Measurements from ENCODE around the gene RBM6.
"Not testable (repeated sequence)": the region's sequence is repeated elsewhere in the genome, so short reads cannot be mapped to it uniquely, and the experiment has no call there.

RBM6 gene, protein sequence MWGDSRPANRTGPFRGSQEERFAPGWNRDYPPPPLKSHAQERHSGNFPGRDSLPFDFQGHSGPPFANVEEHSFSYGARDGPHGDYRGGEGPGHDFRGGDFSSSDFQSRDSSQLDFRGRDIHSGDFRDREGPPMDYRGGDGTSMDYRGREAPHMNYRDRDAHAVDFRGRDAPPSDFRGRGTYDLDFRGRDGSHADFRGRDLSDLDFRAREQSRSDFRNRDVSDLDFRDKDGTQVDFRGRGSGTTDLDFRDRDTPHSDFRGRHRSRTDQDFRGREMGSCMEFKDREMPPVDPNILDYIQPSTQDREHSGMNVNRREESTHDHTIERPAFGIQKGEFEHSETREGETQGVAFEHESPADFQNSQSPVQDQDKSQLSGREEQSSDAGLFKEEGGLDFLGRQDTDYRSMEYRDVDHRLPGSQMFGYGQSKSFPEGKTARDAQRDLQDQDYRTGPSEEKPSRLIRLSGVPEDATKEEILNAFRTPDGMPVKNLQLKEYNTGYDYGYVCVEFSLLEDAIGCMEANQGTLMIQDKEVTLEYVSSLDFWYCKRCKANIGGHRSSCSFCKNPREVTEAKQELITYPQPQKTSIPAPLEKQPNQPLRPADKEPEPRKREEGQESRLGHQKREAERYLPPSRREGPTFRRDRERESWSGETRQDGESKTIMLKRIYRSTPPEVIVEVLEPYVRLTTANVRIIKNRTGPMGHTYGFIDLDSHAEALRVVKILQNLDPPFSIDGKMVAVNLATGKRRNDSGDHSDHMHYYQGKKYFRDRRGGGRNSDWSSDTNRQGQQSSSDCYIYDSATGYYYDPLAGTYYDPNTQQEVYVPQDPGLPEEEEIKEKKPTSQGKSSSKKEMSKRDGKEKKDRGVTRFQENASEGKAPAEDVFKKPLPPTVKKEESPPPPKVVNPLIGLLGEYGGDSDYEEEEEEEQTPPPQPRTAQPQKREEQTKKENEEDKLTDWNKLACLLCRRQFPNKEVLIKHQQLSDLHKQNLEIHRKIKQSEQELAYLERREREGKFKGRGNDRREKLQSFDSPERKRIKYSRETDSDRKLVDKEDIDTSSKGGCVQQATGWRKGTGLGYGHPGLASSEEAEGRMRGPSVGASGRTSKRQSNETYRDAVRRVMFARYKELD
- long read RNA-seq, donor 1, partial matches to known transcripts = 163 of 166 reads
- long read RNA-seq, donor 1, other reads (novel, unspliced or antisense) = 0 of 166 reads
- long read RNA-seq, donor 2, partial matches to known transcripts = 6 of 7 reads
- long read RNA-seq, donor 2, other reads (novel, unspliced or antisense) = 0 of 7 reads
- long read RNA-seq, donor 3, partial matches to known transcripts = 79 of 85 reads
- long read RNA-seq, donor 3, other reads (novel, unspliced or antisense) = 0 of 85 reads
- long read RNA-seq, donor 4, transcript RBM6-220 (2 exons, 581 nt) = major isoform, 7 of 134 reads
- long read RNA-seq, donor 4, partial matches to known transcripts = 126 of 134 reads
- long read RNA-seq, donor 4, other reads (novel, unspliced or antisense) = 0 of 134 reads
- long read RNA-seq, donor 5, partial matches to known transcripts = 85 of 95 reads
- long read RNA-seq, donor 5, other reads (novel, unspliced or antisense) = 5 of 95 reads
- long read RNA-seq, donor 6, partial matches to known transcripts = 31 of 31 reads
- long read RNA-seq, donor 6, other reads (novel, unspliced or antisense) = 0 of 31 reads
- long read RNA-seq, donor 7, partial matches to known transcripts = 87 of 91 reads
- long read RNA-seq, donor 7, other reads (novel, unspliced or antisense) = 0 of 91 reads
- long read RNA-seq, donor 8, partial matches to known transcripts = 100 of 103 reads
- long read RNA-seq, donor 8, other reads (novel, unspliced or antisense) = 0 of 103 reads

DNA sequence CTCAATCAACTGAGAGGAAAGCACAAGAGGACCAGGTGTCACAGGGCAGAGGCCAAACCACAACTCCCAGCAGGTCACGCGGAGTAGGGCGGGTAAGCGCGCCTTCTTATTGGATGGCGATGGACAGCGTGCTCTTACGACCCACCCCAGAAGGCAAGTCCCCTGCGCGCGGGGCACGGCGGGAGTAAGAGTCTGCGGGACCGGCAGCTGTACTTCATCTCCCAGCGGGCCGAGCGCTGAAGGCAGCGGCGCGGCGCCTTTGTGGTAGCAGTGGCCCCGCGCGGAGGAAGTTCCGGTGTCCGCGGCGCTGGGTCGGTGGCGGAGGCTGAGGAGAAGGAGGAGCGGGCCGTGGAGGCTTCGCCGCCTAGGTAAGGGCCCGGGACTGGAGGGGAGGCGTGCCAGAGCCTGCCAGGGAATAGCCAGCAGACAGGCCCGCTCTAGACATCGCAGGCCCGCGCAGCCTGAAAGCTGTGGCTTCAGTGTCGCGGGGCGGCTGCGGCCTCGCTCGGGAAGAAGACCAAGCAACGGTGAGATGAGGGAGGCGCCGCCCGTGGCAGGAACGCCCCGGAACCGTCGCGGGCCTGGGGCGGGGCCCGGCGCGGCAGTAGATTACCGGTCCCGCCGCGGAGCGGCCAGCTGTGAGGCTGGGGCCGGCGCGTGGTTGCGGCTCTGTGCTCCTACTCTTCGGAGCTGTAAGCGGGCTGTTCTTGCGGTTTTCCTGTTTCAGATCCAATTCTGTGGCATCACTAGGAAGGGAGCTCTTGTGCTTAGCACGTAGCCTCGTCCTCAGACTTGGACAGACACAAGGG lies at the start of gene RBM6:
Gene RBM6, plus strand, starts transcription at position 293 of the 809 bp plus-strand sequence. CDS start 22,492 bp downstream, outside the sequence.
- DNase-seq = peak; percentile 98

DNA sequence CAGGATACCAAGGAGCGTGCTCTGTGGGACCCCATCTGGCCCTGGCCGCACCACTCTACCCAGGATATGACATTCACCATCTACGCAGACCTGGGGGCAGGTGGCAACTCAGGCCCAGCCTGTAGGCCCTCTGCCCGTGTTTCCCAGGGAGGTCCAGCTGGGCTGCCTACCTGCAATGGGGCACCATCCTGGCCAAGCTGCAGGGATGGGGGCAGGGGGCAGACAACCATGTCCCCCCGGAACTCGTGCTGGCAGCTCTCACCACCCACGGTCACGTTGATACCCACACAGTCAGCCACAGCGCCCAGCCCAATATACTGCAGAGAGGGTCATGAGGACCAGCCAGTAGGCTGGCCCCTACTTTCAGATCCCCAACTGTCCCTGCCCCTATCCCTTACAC lies 44.2 kb upstream of the RBM6 start:
- no peak for DNase-seq

DNA sequence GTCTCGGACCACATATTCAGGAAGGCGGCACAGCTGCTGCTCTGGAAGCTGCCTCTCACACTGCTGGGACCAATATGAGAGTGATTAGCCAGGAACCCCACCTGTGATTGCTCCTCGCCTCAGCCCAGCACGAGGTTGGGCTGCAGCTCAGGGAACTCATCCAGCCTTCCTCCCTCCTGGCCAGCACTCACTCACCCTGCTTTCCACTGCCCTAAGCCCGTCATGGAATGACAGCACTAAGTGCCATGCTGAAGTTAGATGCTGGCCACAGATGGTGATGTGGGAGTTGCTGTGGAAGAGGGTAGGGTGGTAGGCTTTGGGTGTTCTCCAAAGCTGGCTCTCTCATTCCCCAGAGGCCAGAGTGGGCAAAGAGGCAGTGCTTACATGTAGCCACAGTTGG lies 43.6 kb upstream of the RBM6 start:
- DNase-seq = no peak

DNA sequence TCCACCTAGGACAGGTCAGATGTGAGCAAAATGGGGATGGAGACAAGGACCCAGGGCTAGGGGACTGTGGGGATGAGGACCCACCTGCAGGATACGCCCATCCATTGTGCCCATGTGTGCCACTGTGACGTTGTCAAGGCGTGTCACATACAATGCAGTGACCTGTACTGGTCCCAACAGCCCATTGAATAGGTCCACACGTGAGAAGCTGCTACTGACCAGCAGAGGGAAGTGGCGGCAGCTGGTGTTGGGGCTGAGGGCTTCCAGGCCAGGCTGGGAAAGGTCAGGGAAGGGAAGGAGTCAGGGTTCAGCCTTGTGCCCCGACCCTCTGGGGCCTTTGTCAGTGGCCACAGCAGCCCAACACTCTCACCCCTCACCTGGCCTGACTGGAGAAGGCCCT lies 41.0 kb upstream of the RBM6 start:
- DNase-seq = no peak

DNA sequence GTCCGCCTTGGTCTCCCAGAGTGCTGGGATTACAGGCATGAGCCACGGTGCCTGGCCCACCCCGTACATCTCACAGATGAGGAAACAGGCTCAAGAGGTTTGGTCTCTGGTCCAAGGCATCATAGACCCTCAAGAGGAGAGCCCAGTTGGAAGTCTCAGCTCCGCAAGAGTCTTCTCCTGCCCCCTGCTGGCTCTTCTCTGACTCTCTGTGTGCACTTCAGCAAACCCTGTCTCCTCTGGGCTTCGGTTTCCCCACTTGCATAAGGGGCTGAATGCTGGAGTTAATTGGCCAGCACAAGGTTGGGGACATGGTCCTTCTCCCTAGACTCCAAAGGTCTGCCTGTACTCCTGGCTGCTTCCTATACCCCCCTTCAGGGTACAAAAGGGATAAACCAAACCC lies 40.1 kb upstream of the RBM6 start:
- DNase-seq = no peak

DNA sequence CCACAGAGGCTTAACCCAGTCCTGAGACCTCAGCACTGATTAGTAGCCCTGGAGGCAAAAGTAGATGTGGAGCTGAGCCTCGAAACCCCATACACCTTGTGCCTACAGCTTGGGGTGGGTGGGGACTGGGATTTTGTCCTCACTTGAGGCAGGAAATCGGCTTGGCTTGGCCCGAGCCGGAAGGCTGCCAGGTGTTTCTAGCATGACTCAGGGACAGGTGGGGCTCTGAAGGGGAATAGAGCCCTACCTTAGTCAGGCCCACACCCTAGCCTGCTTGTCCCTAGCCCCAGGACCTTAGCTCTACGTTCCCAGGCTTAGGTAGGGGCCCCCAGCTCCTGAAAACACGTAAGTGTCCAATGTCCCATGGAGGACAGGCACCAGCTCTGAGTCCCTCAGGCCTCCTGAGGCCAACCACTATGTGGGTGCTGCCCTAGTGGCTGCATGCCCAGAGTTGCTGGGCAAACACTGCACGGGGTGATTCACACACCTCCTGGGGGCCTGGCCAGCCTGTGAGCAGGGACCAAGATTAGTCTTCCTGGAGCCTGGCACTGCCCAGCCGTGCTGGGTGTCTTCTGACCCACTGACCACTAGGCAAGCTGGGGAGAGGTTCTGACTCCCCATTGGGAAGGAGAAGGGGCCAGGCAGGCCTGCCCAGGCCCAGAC lies 39.3 kb upstream of the RBM6 start:
- DNase-seq = no peak

DNA sequence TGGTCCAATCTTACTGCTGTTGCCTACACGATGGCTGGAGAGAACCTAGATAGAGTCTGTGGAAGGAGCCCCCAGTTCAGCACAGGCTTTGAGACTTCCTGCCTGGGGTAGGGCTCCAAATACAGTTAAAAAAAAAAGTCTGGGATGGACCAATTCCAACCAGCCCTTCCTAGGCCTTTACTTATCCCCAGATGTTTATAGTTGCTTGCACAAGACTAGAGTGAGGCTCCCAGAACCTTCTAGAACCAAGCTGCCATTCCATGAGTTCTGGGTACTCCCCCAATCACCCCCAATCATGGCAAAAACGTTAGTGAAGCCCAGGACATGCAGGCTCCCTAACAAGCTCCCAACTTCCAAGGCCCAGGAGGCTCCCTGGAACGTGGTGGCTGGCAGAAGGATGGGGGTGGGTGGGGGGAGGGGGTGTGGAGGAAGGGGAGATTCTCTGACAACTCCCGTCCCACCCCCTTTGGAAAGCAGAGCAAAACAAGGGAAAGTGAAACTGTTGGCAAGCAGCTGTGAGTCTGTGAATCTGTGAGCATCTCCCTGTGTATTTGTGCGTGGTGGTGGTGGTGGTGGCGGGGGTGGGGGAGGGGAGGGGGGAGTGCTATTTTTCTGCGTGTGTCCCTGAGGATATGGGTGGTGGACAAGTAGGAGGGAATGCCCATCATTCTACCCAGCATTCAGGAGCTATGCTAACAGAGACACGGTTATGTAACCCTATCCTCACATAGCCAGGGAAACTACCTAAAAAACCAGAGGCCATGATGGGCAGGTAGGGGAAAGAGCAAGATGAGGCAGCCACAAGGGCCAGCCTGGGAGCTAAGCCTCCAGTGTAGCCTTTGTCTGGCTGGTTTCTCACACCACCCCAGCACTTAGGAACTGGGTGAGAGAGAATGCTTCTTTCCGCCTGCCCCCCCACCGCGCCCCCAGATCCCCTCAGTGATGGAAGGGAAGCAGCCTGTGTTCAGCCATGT lies 38.3 kb upstream of the RBM6 start:
- no peak for DNase-seq

DNA sequence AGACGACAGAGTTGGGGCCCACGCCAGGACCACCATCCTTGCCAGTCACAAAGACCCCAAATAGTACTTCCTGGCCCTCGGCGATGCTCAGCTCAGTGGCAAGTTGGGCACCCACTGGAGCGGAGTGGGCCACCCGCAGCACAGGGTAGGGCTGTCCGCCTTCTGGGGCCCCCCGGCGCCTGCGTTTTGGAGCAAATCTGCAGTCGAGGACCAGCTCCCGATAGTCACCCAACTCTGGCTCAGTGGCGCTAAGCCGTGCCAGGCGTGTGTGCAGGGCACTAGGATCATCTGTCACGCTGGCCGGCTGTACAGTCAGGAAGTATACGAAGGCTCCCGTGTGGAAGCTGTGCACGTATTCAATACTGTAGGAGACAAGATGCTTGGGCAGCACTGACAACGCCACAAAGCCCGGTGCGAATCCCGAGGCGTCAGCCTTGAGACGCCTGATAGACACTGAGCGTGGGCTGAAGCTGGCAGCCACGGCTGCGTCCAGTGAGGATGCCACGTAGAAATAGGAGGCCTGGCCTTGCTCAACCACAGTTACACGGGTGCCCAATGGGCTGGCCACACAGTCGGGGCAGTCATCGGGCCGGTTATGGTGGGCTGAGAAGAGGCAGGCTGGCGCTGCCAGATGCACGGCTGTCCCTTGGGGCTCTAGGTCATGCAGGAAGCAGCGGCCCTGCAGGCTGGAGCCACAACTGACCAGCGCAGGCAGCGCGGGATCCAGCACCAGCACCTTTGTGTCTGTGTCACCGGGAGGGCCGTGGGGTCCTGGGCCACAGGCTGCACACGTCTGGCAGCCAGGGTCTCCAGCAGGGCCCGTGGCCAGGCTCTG lies 37.2 kb upstream of the RBM6 start:
- DNase-seq = no peak

DNA sequence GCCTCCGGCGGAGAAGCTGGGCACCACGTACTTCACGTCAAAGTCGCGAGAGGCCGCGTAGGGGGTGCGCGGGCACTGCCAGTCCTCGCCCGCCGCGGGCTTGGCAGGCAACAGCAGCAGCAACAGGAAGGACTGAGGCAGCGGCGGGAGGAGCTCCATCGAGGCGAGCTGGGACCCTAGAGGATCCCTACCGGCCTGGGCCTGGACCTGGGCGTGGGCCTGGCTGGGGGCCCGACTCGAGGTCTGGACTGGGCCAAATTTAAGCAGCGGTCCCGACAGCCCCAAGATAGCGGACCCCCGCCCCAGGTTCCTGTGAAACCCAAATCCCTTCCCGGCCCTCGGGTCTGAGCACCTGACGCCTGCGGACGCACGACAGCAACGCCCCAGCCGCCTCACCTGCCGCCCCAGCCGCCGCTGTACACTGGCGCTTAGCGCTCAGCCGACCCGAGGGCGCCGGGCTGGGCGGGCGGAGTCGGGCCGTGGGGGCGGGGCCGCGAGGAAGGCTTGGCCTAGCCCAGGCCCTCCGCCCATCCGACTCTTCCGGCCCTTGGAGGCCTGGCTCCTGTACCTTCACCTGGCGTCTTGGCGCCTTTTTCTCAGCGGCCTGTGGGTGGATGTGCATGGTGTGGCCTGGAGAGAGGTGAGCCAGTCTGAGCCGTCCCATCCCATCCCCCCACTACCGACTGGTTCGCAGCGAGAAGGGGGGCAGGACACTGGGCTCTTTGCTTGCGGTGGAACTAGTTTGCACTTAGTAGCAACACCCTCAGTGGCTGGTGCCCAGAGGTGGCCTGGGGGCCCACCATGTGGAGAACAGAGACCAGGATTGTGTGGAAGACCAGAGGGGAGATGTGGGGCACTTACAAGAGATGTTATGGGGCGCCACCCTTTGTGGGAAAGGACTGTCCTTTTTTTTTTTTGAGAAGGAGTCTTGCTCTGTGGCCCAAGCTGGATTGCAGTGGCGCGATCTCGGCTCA lies 36.2 kb upstream of the RBM6 start, which contains the start of gene MST1R:
Gene MST1R, minus strand, starts transcription at position 423 of the 974 bp plus-strand sequence. Its CDS starts 264 bp downstream, at position 159.
- peak; percentile 66 for DNase-seq

DNA sequence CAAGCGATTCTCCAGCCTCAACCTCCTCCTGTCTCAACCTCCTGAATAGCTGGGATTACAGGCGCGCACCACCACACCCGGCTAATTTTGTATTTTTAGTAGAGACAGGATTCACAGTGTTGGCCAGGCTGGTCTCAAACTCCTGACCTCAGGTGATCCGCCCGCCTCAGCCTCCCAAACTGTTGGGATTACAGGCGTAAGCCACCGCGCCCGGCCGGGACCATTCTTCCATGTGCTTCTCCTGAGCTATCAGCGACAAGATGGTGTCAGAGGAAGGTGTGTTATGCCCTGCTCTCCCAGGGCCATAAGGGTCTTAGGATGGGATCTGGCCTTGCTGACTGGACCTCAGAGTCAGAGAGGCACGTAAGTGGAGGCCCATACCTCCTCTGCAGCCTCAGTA lies 35.5 kb upstream of the RBM6 start:
- not testable (repeated sequence) for DNase-seq

DNA sequence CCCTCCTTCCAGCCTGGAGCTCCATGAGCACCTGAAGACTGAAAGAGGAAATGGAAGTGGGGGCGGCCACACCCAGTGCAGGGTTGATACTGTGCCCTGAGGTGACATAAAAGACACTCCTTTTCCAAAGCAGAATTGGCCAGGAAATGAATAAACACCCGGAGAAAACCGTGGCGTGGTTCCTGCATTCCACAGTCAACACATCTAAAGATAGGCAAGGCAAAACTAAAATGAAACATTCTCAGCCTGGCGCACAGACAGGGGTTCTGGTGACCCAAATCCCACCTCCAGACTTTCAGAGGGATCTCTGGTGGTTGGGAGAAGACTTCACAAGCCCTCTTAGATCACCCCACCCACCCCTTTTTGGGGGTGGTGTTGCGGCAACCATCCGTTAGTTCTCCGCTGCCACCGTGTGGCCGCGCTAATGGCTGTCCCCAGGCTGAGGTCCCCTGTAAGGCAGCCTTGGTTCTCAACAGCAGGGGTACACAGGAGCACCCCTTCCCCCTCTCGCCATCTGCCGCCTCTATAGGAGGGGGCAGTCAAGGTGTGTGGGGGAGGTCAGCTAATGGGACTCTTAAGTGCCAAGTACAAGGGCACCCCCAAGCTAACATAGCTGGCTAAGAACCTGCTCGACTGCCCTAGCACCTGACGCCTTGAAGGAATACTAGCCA lies 33.7 kb upstream of the RBM6 start:
- DNase-seq = peak; percentile 47

DNA sequence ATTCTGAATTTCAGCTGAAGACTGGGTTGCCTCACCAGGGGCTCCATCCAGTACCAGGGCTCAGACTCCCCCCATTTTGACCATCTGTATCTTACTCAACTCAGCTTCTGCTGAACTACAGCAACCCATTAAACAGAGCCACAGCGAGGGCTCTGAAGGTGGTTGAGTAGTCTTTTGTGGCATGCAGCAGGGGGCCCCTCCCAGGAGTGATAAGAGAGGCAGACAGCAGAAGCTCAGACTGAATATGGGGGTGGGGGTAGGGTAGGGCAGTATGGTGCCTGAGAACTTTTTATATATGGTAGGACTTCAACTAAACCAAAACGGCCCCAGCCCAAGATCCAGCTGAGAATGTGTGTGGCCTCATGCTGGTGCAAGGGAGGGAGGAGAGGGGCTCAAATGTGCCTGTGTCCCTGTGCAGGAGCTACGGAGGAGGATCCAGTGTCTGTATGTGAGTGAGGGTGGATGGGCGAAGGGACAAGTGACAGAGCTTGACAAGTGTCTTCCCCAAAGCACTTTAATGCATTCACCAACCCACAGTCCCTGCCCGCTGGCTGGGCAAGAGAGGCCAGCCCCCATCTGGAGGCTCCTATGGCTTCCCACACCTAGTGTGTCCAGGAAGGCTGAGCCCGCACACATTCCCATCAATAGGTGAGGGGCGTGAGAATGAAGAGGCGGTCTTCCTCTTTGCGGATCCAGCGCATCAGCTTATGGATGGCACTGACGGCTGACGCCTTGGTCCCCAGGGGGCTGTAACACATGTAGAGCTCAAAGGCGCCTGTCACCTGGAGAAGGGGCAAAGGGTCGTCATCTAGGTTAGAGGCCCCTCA lies 31.4 kb upstream of the RBM6 start:
- DNase-seq = no peak

DNA sequence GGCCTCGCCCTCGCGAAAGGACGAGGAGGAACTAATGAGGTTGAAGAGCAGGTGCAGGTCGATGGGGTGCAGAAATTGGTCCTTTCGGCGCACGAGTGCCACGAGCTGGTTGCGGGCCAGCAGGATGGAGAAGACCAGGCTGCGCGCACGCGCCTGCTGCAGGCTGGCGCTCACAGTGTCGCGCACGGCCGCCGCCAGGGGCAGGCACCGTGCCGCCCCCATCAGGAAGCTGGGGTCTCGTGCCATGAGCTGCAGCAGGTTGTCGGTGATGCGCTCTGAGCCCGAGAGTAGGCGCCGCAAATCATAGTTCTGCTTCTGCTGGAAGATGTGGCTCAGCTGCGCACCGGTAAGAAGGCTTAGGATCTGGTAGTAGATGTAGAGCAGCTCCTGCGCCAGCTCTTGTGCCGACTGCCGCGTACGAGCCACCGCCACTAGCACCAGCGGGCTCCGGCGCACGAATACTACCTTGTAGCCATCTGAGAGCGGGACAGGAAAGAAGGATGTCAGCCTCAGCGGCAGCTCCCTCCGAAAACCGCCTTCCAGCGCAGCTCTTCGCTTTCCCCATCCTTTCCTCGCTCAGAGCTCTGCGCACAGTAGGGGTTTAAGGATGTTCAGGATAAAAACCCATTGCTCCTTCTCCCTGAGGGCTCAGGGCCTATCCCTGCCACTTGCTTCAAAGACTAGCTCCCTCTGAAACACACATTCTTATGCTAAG lies 29.4 kb upstream of the RBM6 start:
- DNase-seq = peak; percentile 61

DNA sequence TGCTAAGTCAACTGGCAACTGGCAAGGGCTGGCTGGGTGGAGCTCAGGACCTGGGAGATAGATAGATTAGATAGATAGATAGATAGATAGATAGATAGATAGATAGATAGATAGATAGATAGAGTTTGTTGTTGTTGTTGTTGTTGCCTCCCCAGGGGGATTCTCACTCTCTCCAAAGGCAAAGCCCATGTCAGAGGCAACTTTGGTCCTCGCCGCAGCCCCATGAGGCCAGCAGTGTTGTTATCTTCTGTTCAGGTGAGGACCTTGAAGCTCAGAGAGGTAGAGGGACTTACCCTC lies 28.9 kb upstream of the RBM6 start:
- no peak for DNase-seq
